Measurements from ENCODE around the gene ITCH. TPM values are rescaled to one million over a fixed set of nuclear protein-coding genes. Genes with fewer than 3 reads are reported as not detected.
"Not testable (repeated sequence)": the region's sequence is repeated elsewhere in the genome, so short reads cannot be mapped to it uniquely, and the experiment has no call there.

The ITCH gene
- total RNA-seq, 1 donor from 2014 or later: 57.5 TPM

- ATAC-seq: no peak
- peaks cover 9% of the 10 kb centered on the region for H3K4me1 ChIP-seq
- H3K27ac ChIP-seq: no peak overlapping the region
- H3K4me3 ChIP-seq: no peak overlapping the region
- no peak for DNase-seq
- no peak for TF ChIP-seq CTCF (IDR thresholded peaks at IDR 0.05)
- intact Hi-C loops (cut with DNase I): no loop called here
- no peaks in the 10 kb centered on the region for H3K9me3 ChIP-seq
- no peaks in the 10 kb centered on the region for H3K27me3 ChIP-seq (ENCODE audit: low read depth)
- peaks cover 77% of the 10 kb centered on the region for H3K36me3 ChIP-seq
Measured at GRCh38 chr20:34410336-34410735, 47.3 kb downstream of the ITCH start.

GRCh38 chr20:34412453-34412852, 49.4 kb downstream of the ITCH start:
- H3K36me3 ChIP-seq: peaks cover 92% of the 10 kb centered on the region
- no peak overlapping the region for H3K27ac ChIP-seq
- intact Hi-C loops (cut with DNase I): no loop called here
- H3K4me1 ChIP-seq: no peaks in the 10 kb centered on the region
- no peaks in the 10 kb centered on the region for H3K9me3 ChIP-seq
- no peak overlapping the region for H3K4me3 ChIP-seq
- H3K27me3 ChIP-seq (ENCODE audit: low read depth): no peaks in the 10 kb centered on the region
- TF ChIP-seq CTCF (IDR thresholded peaks at IDR 0.05): no peak
- ATAC-seq: no peak
- DNase-seq: no peak

GRCh38 chr20:34414525-34414924, 51.5 kb downstream of the ITCH start:
- DNase-seq; H3K9me3 ChIP-seq; H3K4me1 ChIP-seq; H3K4me3 ChIP-seq; intact Hi-C loops (cut with DNase I); ATAC-seq; H3K27me3 ChIP-seq (ENCODE audit: low read depth): not testable (repeated sequence)
- H3K27ac ChIP-seq: peak overlapping the region; percentile 13
- H3K36me3 ChIP-seq: peaks cover 93% of the 10 kb centered on the region

- Histone ChIP-seq H3K36me3 (peaks cover 93% of the 10 kb centered on the region), H3K4me3 (no peak overlapping the region), H3K27ac (peak overlapping the region; percentile 13), H3K4me1 (no peaks in the 10 kb centered on the region), H3K9me3 (no peaks in the 10 kb centered on the region), H3K27me3 (ENCODE audit: low read depth) (no peaks in the 10 kb centered on the region)
- DNase-seq: no peak
- no peak for ATAC-seq
- no peak for TF ChIP-seq CTCF (IDR thresholded peaks at IDR 0.05)
- intact Hi-C loops (cut with DNase I): no loop called here
Measured at GRCh38 chr20:34415079-34415478, 52.0 kb downstream of the ITCH start.

- H3K4me1 ChIP-seq: no peaks in the 10 kb centered on the region
- H3K27ac ChIP-seq: no peak overlapping the region
- H3K4me3 ChIP-seq: no peak overlapping the region
- intact Hi-C loops (cut with DNase I): no loop called here
- no peaks in the 10 kb centered on the region for H3K9me3 ChIP-seq
- no peaks in the 10 kb centered on the region for H3K27me3 ChIP-seq (ENCODE audit: low read depth)
- DNase-seq (no peak), ATAC-seq (no peak)
- peaks cover 88% of the 10 kb centered on the region for H3K36me3 ChIP-seq
- TF ChIP-seq CTCF (IDR thresholded peaks at IDR 0.05): no peak
Measured at GRCh38 chr20:34420146-34420545, 57.1 kb downstream of the ITCH start.

GRCh38 chr20:34420975-34421374, 57.9 kb downstream of the ITCH start:
- H3K4me1 ChIP-seq: no peaks in the 10 kb centered on the region
- peaks cover 88% of the 10 kb centered on the region for H3K36me3 ChIP-seq
- no peaks in the 10 kb centered on the region for H3K27me3 ChIP-seq (ENCODE audit: low read depth)
- H3K27ac ChIP-seq: no peak overlapping the region
- no peak for TF ChIP-seq CTCF (IDR thresholded peaks at IDR 0.05)
- ATAC-seq (no peak), DNase-seq (no peak)
- no peaks in the 10 kb centered on the region for H3K9me3 ChIP-seq
- H3K4me3 ChIP-seq: no peak overlapping the region
- intact Hi-C loops (cut with DNase I): no loop called here

Data from lower lobe of right lung (tissue), 2 donors.